Esophagus squamous epithelium (tissue), 5 donors: ENCODE data around the gene PLA2G2A. TPM values are rescaled to one million over a fixed set of nuclear protein-coding genes. Genes with fewer than 3 reads are reported as not detected.

Experiments
- DNase-seq: peaks from one replicate; lab custom pipeline; 2025; lab: John Stamatoyannopoulos, UW
- H3K27ac ChIP-seq, 4 donors: fragments of 200-600 bp; sonication (generic); one replicate each; pipeline ENCODE4 v1.5.1; 2016 to 2019; ENCODE audit warnings: mild to moderate bottlenecking in 1 of 4
- H3K27me3 ChIP-seq, 4 donors: fragments of 200-600 bp; sonication (generic); 1 replicate in 3 of 4; 2 replicates in 1 of 4; pipeline versions ENCODE4 v1.5.1 to v1.6.0; 2017 to 2021; ENCODE audit warnings: antibody characterized with exemption in 1 of 4
- H3K36me3 ChIP-seq, 3 donors: fragments of 200-600 bp; sonication (generic); one replicate each; pipeline ENCODE4 v1.5.1; 2016 to 2019
- H3K4me1 ChIP-seq, 3 donors: fragments of 200-600 bp; sonication (generic); one replicate each; pipeline ENCODE4 v1.5.1; 2017 to 2019
- H3K4me3 ChIP-seq, 4 donors: fragments of 200-600 bp; sonication (generic); 1 replicate in 3 of 4; 2 replicates in 1 of 4; pipeline ENCODE4 v1.5.1; 2016 to 2019; ENCODE audit warnings: mild to moderate bottlenecking in 2 of 4, moderate library complexity in 1 of 4
- H3K9me3 ChIP-seq, 3 donors: fragments of 200-600 bp; sonication (generic); one replicate each; pipeline ENCODE4 v1.5.1; 2016 to 2019
- POLR2A ChIP-seq, 4 donors: fragments of 450-650 bp; IDR thresholded peaks; one replicate each; pipeline ENCODE4 v1.6.1; 2017; ENCODE audit warnings: antibody characterized with exemption in 4 of 4, mild to moderate bottlenecking in 4 of 4, moderate library complexity in 3 of 4
- WGBS, 2 donors: methylation state at CpG; one replicate each; pipeline ENCODE4 v1.1.5; 2018; 5-methylcytosine and 5-hydroxymethylcytosine counted together
- intact Hi-C: fragments of 100-400 bp; cut with DNase I; formaldehyde crosslinking; loops from one replicate; pipeline ENCODE4 v1.15.0; 2022
- total RNA-seq, 4 donors: library from RNA; depleted of rRNA; stranded (reverse); fragments of >200 nt; gene quantifications; one replicate each; pipeline ENCODE4 v1.1.0, GENCODE V29; 2016
- TF ChIP-seq, protein P1 (sequence below), 6 experiments: fragments of 450-650 bp in 4 of 6; fragments of 200-600 bp in 2 of 6; sonication (generic) in 2 of 6; IDR thresholded peaks; one replicate each; pipeline ENCODE4 v1.5.1; 2016 to 2019; ENCODE audit warnings: antibody characterized with exemption in 6 of 6, mild to moderate bottlenecking in 4 of 6, moderate library complexity in 4 of 6
- donor health status: DM: yes; HTN: yes; CAD: no.

PLA2G2A gene
- total RNA-seq, 4 donors from 2014 or later: 17.8 to 150 (median 29.7) TPM

DNA sequence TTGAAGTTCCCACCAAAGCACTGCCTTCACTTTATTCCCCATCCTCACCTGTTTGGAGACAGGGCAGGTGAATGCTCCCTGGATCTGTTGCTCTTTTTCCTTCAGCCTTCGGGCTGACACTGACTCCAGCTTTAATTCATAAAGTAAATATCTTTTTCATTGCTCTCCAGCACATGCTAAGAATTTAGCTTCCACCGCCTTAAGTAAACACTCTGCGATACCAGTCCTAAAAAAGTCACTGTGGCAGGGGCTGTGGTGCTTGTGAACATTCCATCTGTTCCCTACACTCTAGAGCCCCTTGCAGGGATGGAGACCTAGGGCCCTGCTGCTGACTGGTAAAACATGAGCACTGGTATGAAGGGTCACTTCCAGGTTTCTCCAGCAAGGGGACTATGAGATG is 896 bp upstream of the PLA2G2A start:
- Histone ChIP-seq H3K4me1 (peaks cover 0 to 14% (median 0%) of the 10 kb centered on the region in 3 donors), H3K27me3 (peaks cover 0 to 44% (median 0%) of the 10 kb centered on the region in 4 donors), H3K27ac (no peak overlapping the region), H3K4me3 (no peak overlapping the region), H3K36me3 (no peaks in the 10 kb centered on the region), H3K9me3 (no peaks in the 10 kb centered on the region)
- 29 to 58% methylated on average over 2 to 3 of the region's 3 CpGs for WGBS, 2 donors
- no peak for DNase-seq
- intact Hi-C loops: no loop called here
- TF ChIP-seq, protein P1, sequence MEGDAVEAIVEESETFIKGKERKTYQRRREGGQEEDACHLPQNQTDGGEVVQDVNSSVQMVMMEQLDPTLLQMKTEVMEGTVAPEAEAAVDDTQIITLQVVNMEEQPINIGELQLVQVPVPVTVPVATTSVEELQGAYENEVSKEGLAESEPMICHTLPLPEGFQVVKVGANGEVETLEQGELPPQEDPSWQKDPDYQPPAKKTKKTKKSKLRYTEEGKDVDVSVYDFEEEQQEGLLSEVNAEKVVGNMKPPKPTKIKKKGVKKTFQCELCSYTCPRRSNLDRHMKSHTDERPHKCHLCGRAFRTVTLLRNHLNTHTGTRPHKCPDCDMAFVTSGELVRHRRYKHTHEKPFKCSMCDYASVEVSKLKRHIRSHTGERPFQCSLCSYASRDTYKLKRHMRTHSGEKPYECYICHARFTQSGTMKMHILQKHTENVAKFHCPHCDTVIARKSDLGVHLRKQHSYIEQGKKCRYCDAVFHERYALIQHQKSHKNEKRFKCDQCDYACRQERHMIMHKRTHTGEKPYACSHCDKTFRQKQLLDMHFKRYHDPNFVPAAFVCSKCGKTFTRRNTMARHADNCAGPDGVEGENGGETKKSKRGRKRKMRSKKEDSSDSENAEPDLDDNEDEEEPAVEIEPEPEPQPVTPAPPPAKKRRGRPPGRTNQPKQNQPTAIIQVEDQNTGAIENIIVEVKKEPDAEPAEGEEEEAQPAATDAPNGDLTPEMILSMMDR (IDR thresholded peaks at IDR 0.05): no peak
- no peak for TF ChIP-seq POLR2A (IDR thresholded peaks at IDR 0.05)

DNA sequence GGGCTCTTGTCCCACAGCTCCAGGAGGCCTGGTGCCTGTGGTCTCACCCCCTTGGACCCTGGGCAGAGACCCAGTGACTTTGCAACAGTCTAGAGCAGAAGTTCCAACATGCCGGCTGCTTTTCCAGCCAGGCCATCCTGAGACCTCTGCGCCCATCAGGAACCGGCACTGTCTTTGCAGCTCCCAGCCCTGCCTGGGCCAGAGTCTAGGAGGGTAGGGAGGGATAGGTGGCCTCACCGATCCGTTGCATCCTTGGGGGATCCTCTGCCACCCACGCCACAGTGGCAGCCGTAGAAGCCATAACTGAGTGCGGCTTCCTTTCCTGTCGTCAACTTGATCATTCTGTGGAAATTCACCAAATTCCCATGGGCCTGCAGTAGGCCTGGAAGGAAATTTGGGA is 1.3 kb downstream of the PLA2G2A start:
- intact Hi-C loops: no loop called here
- DNase-seq: no peak
- WGBS, 2 donors: 40 to 71% methylated on average over 1 to 3 of the region's 9 CpGs
- Histone ChIP-seq H3K36me3 (no peaks in the 10 kb centered on the region), H3K27me3 (peaks cover 0 to 55% (median 0%) of the 10 kb centered on the region in 4 donors), H3K9me3 (no peaks in the 10 kb centered on the region), H3K27ac (peak overlapping the region in 1 of 4 donors; percentile 9), H3K4me1 (peaks cover 0 to 14% (median 0%) of the 10 kb centered on the region in 3 donors), H3K4me3 (peak overlapping the region in 2 of 4 donors; percentile 1 to 48)
- TF ChIP-seq, protein P1 (IDR thresholded peaks at IDR 0.05): no peak

DNA sequence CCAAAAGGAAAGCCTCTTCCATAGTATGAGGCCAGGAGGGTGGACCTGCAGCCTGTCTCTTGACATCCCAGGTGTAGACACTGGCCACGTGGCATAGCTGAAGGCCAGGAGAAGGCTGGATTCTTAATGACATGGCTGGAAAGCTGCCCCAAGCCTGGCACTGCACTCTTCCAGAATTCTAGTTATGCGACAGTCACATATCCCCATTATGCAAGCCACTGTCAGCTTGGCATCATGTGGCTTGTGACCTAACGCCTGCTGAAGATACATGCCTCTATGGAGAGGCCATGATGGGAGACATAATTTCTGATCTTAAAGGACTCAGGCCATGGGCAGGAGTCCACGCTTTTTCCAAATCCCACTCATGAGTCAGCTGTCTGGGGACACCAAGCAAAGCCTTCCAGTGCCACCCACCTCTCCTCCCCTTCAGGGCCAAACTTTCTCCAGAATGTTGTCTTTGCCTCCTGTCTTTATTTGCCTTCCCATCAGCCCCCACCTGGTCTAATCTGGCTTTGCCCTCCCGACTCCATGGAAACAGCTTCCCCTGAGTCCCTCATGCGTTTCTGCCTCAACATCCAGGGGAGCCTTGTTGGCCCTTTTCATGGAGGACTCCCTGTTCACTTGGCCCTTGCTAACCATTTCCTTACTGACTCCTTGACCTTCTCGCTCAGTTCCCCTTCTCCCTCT is 3.0 kb downstream of the PLA2G2A start:
- H3K27ac ChIP-seq: no peak overlapping the region
- 65 to 71% methylated on average over 7 of the region's 7 CpGs for WGBS, 2 donors
- no peak for TF ChIP-seq POLR2A (IDR thresholded peaks at IDR 0.05)
- TF ChIP-seq, protein P1 (IDR thresholded peaks at IDR 0.05): no peak
- no peak for DNase-seq
- intact Hi-C loops: no loop called here
- H3K36me3 ChIP-seq: no peaks in the 10 kb centered on the region
- H3K27me3 ChIP-seq: peaks cover 0 to 53% (median 0%) of the 10 kb centered on the region in 4 donors
- peaks cover 0 to 14% (median 0%) of the 10 kb centered on the region in 3 donors for H3K4me1 ChIP-seq
- H3K4me3 ChIP-seq: peak overlapping the region in 1 of 4 donors; percentile 48
- no peaks in the 10 kb centered on the region for H3K9me3 ChIP-seq

DNA sequence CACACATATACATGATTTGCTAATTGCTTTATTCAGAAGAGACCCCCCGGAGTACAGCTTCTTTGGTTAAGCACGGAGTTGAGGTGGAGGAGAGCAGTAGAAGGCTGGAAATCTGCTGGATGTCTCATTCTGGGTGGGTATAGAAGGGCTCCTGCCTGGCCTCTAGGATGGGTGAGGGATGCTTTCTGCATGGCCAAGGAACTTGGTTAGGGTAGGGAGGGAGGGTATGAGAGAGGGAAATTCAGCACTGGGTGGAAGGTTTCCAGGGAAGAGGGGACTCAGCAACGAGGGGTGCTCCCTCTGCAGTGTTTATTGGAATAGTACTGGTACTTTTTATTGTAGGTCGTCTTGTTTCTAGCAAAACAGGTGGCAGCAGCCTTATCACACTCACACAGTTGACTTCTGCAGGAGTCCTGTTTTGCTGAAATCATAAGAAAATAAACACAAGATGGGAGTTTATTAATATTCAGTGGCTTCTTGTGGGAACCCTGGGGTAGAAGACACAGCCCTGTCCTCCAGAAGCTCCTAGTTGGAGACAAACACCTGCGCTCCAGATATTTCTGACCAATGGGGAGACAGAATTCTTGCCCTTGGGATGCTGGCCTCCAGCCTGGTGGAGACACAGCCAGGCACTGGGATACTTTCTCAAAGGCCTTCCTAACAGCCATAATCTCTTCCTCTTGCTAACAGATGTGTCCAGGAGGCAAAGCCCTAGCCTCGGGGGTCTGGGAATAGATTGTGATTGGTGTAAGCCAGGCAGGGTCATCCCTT is 3.8 kb downstream of the PLA2G2A start:
- TF ChIP-seq POLR2A (IDR thresholded peaks at IDR 0.05): no peak
- TF ChIP-seq, protein P1 (IDR thresholded peaks at IDR 0.05): no peak
- DNase-seq: no peak
- WGBS, 2 donors: 35 to 42% methylated on average over 5 to 6 of the region's 6 CpGs
- Histone ChIP-seq H3K27ac (no peak overlapping the region), H3K27me3 (peaks cover 0 to 48% (median 0%) of the 10 kb centered on the region in 4 donors), H3K4me1 (peaks cover 0 to 11% (median 0%) of the 10 kb centered on the region in 3 donors), H3K4me3 (no peak overlapping the region), H3K36me3 (no peaks in the 10 kb centered on the region), H3K9me3 (no peaks in the 10 kb centered on the region)
- intact Hi-C loops: no loop called here
